Adrenal gland (tissue), 5 donors: ENCODE results near the gene GBF1.

Experiments
- CTCF ChIP-seq, 6 experiments: fragments of 450-650 bp in 4 of 6; fragments of 200-600 bp in 2 of 6; sonication (generic) in 1 of 6; IDR thresholded peaks; 1 replicate in 5 of 6; 2 replicates in 1 of 6; pipeline versions ENCODE4 v1.5.1 to v1.8.0; 2016 to 2021; ENCODE audit warnings: antibody characterized with exemption in 6 of 6, mild to moderate bottlenecking in 2 of 6, moderate library complexity in 1 of 6
- POLR2A ChIP-seq, 2 donors: fragments of 450-650 bp; IDR thresholded peaks; one replicate each; pipeline ENCODE4 v1.6.1; 2017; ENCODE audit warnings: antibody characterized with exemption in 2 of 2, mild to moderate bottlenecking in 2 of 2, moderate library complexity in 1 of 2
- donor health status: DM: no; HTN: no; CAD: no.

GRCh38 chr10:102235598-102235920 lies 9.8 kb upstream of the GBF1 start:
- TF ChIP-seq CTCF (IDR thresholded peaks at IDR 0.05) (no peak), POLR2A (IDR thresholded peaks at IDR 0.05) (no peak)
